Astrocyte (in vitro differentiated cells and primary cell): Measurements from ENCODE around the gene PTGES3. TPM values are rescaled to one million over a fixed set of nuclear protein-coding genes. Genes with fewer than 3 reads are reported as not detected.

Experiments
- DNase-seq: peaks from one replicate; pipeline ENCODE4 v3.0.0-alpha.2; 2010; ENCODE audit warnings: low read depth
- FAIRE-seq: peaks from 2 replicates; lab custom pipeline; 2011; peaks lifted over from hg19 to GRCh38; lab: Jason Lieb, UNC
- H2AFZ ChIP-seq: 2 replicates; pipeline ENCODE4 v1.6.0; 2012; ENCODE audit warnings: low read depth, low read length, inconsistent platforms
- H3K27ac ChIP-seq: 2 replicates; pipeline ENCODE4 v1.5.1; 2011; ENCODE audit warnings: low read depth, low read length, inconsistent platforms
- H3K27me3 ChIP-seq: 2 replicates; pipeline ENCODE4 v1.6.0; 2011; ENCODE audit warnings: low read length, inconsistent platforms; ENCODE audit not compliant: insufficient read depth
- H3K36me3 ChIP-seq: 2 replicates; pipeline ENCODE4 v1.5.1; 2011; ENCODE audit warnings: low read length, inconsistent platforms; ENCODE audit not compliant: insufficient read depth
- H3K4me1 ChIP-seq: 2 replicates; pipeline ENCODE4 v1.5.1; 2011; ENCODE audit warnings: low read length, inconsistent platforms; ENCODE audit not compliant: insufficient read depth
- H3K4me2 ChIP-seq: 2 replicates; pipeline ENCODE4 v1.6.0; 2012; ENCODE audit warnings: low read length, inconsistent platforms
- H3K4me3 ChIP-seq: 2 replicates; pipeline ENCODE4 v1.5.1; 2011; ENCODE audit warnings: low read depth, mild to moderate bottlenecking, low read length, inconsistent platforms; ENCODE audit not compliant: insufficient read depth
- H3K79me2 ChIP-seq: 2 replicates; pipeline ENCODE4 v1.6.0; 2012; ENCODE audit warnings: mild to moderate bottlenecking, low read length, inconsistent platforms; ENCODE audit not compliant: insufficient read depth
- H3K9ac ChIP-seq: 2 replicates; pipeline ENCODE4 v1.6.0; 2012; ENCODE audit warnings: mild to moderate bottlenecking, low read length, inconsistent platforms
- H3K9me3 ChIP-seq: 2 replicates; pipeline ENCODE4 v1.5.1; 2012; ENCODE audit warnings: low read depth, mild to moderate bottlenecking, low read length, inconsistent platforms; ENCODE audit not compliant: insufficient read depth
- H4K20me1 ChIP-seq: 2 replicates; pipeline ENCODE4 v1.6.0; 2012; ENCODE audit warnings: low read length, inconsistent platforms; ENCODE audit not compliant: insufficient read depth
- H3K27ac Mint-ChIP-seq: one replicate; pipeline ENCODE4 v1.8.0; 2021; ENCODE audit warnings: mild to moderate bottlenecking, mixed read lengths; ENCODE audit not compliant: unreplicated experiment
- H3K27me3 Mint-ChIP-seq: one replicate; pipeline ENCODE4 v1.8.0; 2021; ENCODE audit warnings: low read depth, mixed read lengths; ENCODE audit not compliant: unreplicated experiment
- H3K36me3 Mint-ChIP-seq: one replicate; pipeline ENCODE4 v1.8.0; 2021; ENCODE audit warnings: low read depth, mixed read lengths; ENCODE audit not compliant: unreplicated experiment
- H3K4me1 Mint-ChIP-seq: one replicate; pipeline ENCODE4 v1.8.0; 2021; ENCODE audit warnings: low read depth, mixed read lengths; ENCODE audit not compliant: unreplicated experiment
- H3K4me3 Mint-ChIP-seq: one replicate; pipeline ENCODE4 v1.8.0; 2021; ENCODE audit warnings: mild to moderate bottlenecking, moderate library complexity, mixed read lengths; ENCODE audit not compliant: unreplicated experiment
- H3K9me3 Mint-ChIP-seq: one replicate; pipeline ENCODE4 v1.8.0; 2021; ENCODE audit warnings: mild to moderate bottlenecking, mixed read lengths; ENCODE audit not compliant: unreplicated experiment
- CTCF ChIP-seq: IDR thresholded peaks from 2 replicates; pipeline ENCODE4 v1.5.1; 2011; ENCODE audit warnings: low read depth, mild to moderate bottlenecking, inconsistent platforms, low read length, moderate library complexity; ENCODE audit not compliant: insufficient read depth
- EZH2 ChIP-seq: IDR thresholded peaks from 2 replicates; pipeline ENCODE4 v1.6.1; 2012; ENCODE audit warnings: mild to moderate bottlenecking, low read length, inconsistent platforms; ENCODE audit not compliant: insufficient read depth
- total RNA-seq: library from RNA; stranded (reverse); gene quantifications from 2 replicates; pipeline ENCODE4 v1.2.1, GENCODE V29; 2021

The PTGES3 gene
- total RNA-seq, 1 donor from 2014 or later: 226 TPM

GRCh38 chr12:56684745-56685359 is 3.2 kb downstream of the PTGES3 start:
- Histone ChIP-seq H3K9me3 (no peaks in the 10 kb centered on the region), H3K4me1 (peaks cover 19% of the 10 kb centered on the region), H3K36me3 (peaks cover 2% of the 10 kb centered on the region), H2AFZ (no peak overlapping the region), H3K79me2 (peaks cover 81% of the 10 kb centered on the region), H3K4me2 (peak overlapping the region; percentile 89), H4K20me1 (peaks cover 75% of the 10 kb centered on the region), H3K9ac (peak overlapping the region; percentile 27), H3K27me3 (no peaks in the 10 kb centered on the region), H3K27ac (no peak overlapping the region), H3K4me3 (peak overlapping the region; percentile 35)
- TF ChIP-seq CTCF (no peak), EZH2 (no peak)
- Mint-ChIP-seq H3K4me1 (peaks cover 12% of the 10 kb centered on the region), H3K4me3 (peak overlapping the region; percentile 72), H3K27ac (no peak overlapping the region), H3K27me3 (no peaks in the 10 kb centered on the region), H3K36me3 (peaks cover 3% of the 10 kb centered on the region), H3K9me3 (no peaks in the 10 kb centered on the region)
- no peak for DNase-seq
- no peak for FAIRE-seq

- no peak overlapping the region for H3K9ac ChIP-seq
- H2AFZ ChIP-seq: no peak overlapping the region
- peaks cover 2% of the 10 kb centered on the region for H3K36me3 ChIP-seq
- FAIRE-seq: no peak
- H3K4me2 ChIP-seq: no peak overlapping the region
- H4K20me1 ChIP-seq: peaks cover 96% of the 10 kb centered on the region
- Mint-ChIP-seq H3K36me3 (peaks cover 3% of the 10 kb centered on the region), H3K4me1 (peaks cover 12% of the 10 kb centered on the region), H3K27ac (no peak overlapping the region), H3K27me3 (no peaks in the 10 kb centered on the region), H3K4me3 (peak overlapping the region; percentile 27), H3K9me3 (no peaks in the 10 kb centered on the region)
- H3K79me2 ChIP-seq: peaks cover 100% of the 10 kb centered on the region
- no peak for TF ChIP-seq CTCF
- no peak for TF ChIP-seq EZH2
- H3K27ac ChIP-seq: no peak overlapping the region
- DNase-seq: no peak
- no peak overlapping the region for H3K4me3 ChIP-seq
- no peaks in the 10 kb centered on the region for H3K9me3 ChIP-seq
- H3K4me1 ChIP-seq: peaks cover 9% of the 10 kb centered on the region
- no peaks in the 10 kb centered on the region for H3K27me3 ChIP-seq
Observed at GRCh38 chr12:56682323-56682722, 5.8 kb downstream of the PTGES3 start.

- H3K27ac Mint-ChIP-seq: peak overlapping the region; percentile 26
- Histone ChIP-seq H3K36me3 (peaks cover 2% of the 10 kb centered on the region), H4K20me1 (peaks cover 97% of the 10 kb centered on the region)
Observed at GRCh38 chr12:56679883-56680575, 8.1 kb downstream of the PTGES3 start.

More at GRCh38 chr12:56679883-56680575, 8.1 kb downstream of the PTGES3 start:
- DNase-seq (no peak), FAIRE-seq (no peak)
- Histone ChIP-seq H3K27ac (no peak overlapping the region), H3K4me2 (no peak overlapping the region), H3K9ac (no peak overlapping the region), H3K4me3 (no peak overlapping the region), H3K27me3 (no peaks in the 10 kb centered on the region), H2AFZ (no peak overlapping the region), H3K9me3 (no peaks in the 10 kb centered on the region), H3K4me1 (peaks cover 4% of the 10 kb centered on the region), H3K79me2 (peaks cover 100% of the 10 kb centered on the region)
- Mint-ChIP-seq H3K27me3 (no peaks in the 10 kb centered on the region), H3K36me3 (peaks cover 3% of the 10 kb centered on the region), H3K4me3 (no peak overlapping the region), H3K4me1 (peaks cover 12% of the 10 kb centered on the region), H3K9me3 (no peaks in the 10 kb centered on the region)
- TF ChIP-seq EZH2 (no peak), CTCF (no peak)
